GM23338 (cell line): ENCODE measurements around the gene ZBTB7C. TPM values are rescaled to one million over a fixed set of nuclear protein-coding genes. Genes with fewer than 3 reads are reported as not detected.

ENCODE experiments used
- ATAC-seq: fragments of 200-7000 bp; cut with Tn5 transposase; 3 replicates; pipeline ENCODE4 v1.9.1; 2020
- DNase-seq: peaks from one replicate; pipeline ENCODE4 v3.0.0-alpha.2; 2015; ENCODE audit warnings: low spot score
- H2AFZ ChIP-seq: fragments of 200-600 bp; sonication (generic); 2 replicates; pipeline ENCODE4 v1.8.0; 2016; ENCODE audit warnings: antibody characterized with exemption, mild to moderate bottlenecking, moderate library complexity
- H3F3A ChIP-seq: fragments of 200-600 bp; sonication (generic); replicated peaks from 2 replicates; pipeline ENCODE4 v1.8.0; 2017; ENCODE audit warnings: antibody characterized with exemption, mixed run types, low read depth
- H3K27ac ChIP-seq: fragments of 200-600 bp; sonication (generic); 2 replicates; pipeline ENCODE4 v1.6.1; 2016; ENCODE audit warnings: low read depth
- H3K27me3 ChIP-seq: fragments of 200-600 bp; sonication (generic); 2 replicates; pipeline ENCODE4 v1.8.0; 2016; ENCODE audit warnings: mild to moderate bottlenecking, mixed run types, moderate library complexity; ENCODE audit not compliant: insufficient read depth
- H3K36me3 ChIP-seq: fragments of 200-600 bp; sonication (generic); 2 replicates; pipeline ENCODE4 v1.8.0; 2016; ENCODE audit warnings: mild to moderate bottlenecking; ENCODE audit not compliant: insufficient read depth
- H3K4me1 ChIP-seq: fragments of 200-600 bp; sonication (generic); 2 replicates; pipeline ENCODE4 v1.8.0; 2016; ENCODE audit warnings: mild to moderate bottlenecking, moderate library complexity; ENCODE audit not compliant: insufficient read depth
- H3K4me2 ChIP-seq: fragments of 200-600 bp; sonication (generic); 2 replicates; pipeline ENCODE4 v1.7.1; 2017; ENCODE audit warnings: mixed run types
- H3K4me3 ChIP-seq: fragments of 200-600 bp; sonication (generic); 2 replicates; pipeline ENCODE4 v1.6.1; 2016; ENCODE audit warnings: mixed run types
- H3K79me2 ChIP-seq: fragments of 200-600 bp; sonication (generic); replicated peaks from 2 replicates; pipeline ENCODE4 v1.8.0; 2017; ENCODE audit warnings: mild to moderate bottlenecking; ENCODE audit not compliant: insufficient read depth
- H3K9me2 ChIP-seq: fragments of 200-600 bp; sonication (generic); 2 replicates; pipeline ENCODE4 v1.8.0; 2017; ENCODE audit not compliant: insufficient read depth
- H4K20me1 ChIP-seq: fragments of 200-600 bp; sonication (generic); replicated peaks from 2 replicates; pipeline ENCODE4 v1.8.0; 2017; ENCODE audit warnings: mild to moderate bottlenecking; ENCODE audit not compliant: insufficient read depth
- H3K27ac Mint-ChIP-seq: 2 replicates; pipeline ENCODE4 v1.8.0; 2020; ENCODE audit warnings: inconsistent platforms, mild to moderate bottlenecking, moderate library complexity, mixed read lengths
- H3K27me3 Mint-ChIP-seq: 3 replicates; pipeline ENCODE4 v1.8.0; 2022; ENCODE audit warnings: low read depth, mild to moderate bottlenecking, moderate library complexity, mixed read lengths, inconsistent platforms; ENCODE audit not compliant: insufficient read depth, poor library complexity
- H3K36me3 Mint-ChIP-seq: 3 replicates; pipeline ENCODE4 v1.8.0; 2021; ENCODE audit warnings: low read depth, mild to moderate bottlenecking, inconsistent platforms, moderate library complexity, mixed read lengths
- H3K4me1 Mint-ChIP-seq: 3 replicates; pipeline ENCODE4 v1.8.0; 2020; ENCODE audit warnings: mild to moderate bottlenecking, inconsistent platforms, mixed read lengths
- H3K4me3 Mint-ChIP-seq: 3 replicates; pipeline ENCODE4 v1.8.0; 2021; ENCODE audit warnings: moderate library complexity, mild to moderate bottlenecking, inconsistent platforms, mixed read lengths
- H3K9me3 Mint-ChIP-seq: 3 replicates; pipeline ENCODE4 v1.8.0; 2020; ENCODE audit warnings: moderate library complexity, mild to moderate bottlenecking, inconsistent platforms, mixed read lengths
- CREB1 ChIP-seq: fragments of 250-450 bp; sonication (Bioruptor Pico); IDR thresholded peaks from 2 replicates; pipeline ENCODE4 v1.5.0; 2020; ENCODE audit warnings: low read depth, mild to moderate bottlenecking, moderate library complexity
- CTCF ChIP-seq, 2 experiments: fragments of 200-600 bp in 1 of 2; sonication (generic) in 1 of 2; conservative IDR thresholded peaks; 2 replicates each; pipeline versions ENCODE4 v1.5.1 to v1.6.1; 2016 to 2017; ENCODE audit warnings: antibody characterized with exemption in 2 of 2, low read depth in 2 of 2, mild to moderate bottlenecking in 2 of 2, moderate library complexity in 1 of 2
- ETS1 ChIP-seq: IDR thresholded peaks from 2 replicates; pipeline ENCODE4 v1.6.1; 2016; ENCODE audit warnings: antibody characterized with exemption
- EZH2 ChIP-seq: fragments of 200-600 bp; sonication (generic); IDR thresholded peaks from one replicate; pipeline ENCODE4 v1.8.0; 2017; ENCODE audit warnings: antibody characterized with exemption, mild to moderate bottlenecking, low read depth; ENCODE audit not compliant: unreplicated experiment
- EZH2phosphoT487 ChIP-seq: fragments of 200-600 bp; sonication (generic); IDR thresholded peaks from one replicate; pipeline ENCODE4 v1.8.1; 2018; ENCODE audit warnings: antibody characterized with exemption; ENCODE audit not compliant: unreplicated experiment
- JUNB ChIP-seq: IDR thresholded peaks from one replicate; pipeline ENCODE4 v1.6.1; 2016; ENCODE audit warnings: antibody characterized with exemption; ENCODE audit not compliant: unreplicated experiment
- NANOG ChIP-seq: IDR thresholded peaks from 2 replicates; pipeline ENCODE4 v1.6.1; 2016; ENCODE audit warnings: antibody characterized with exemption, borderline replicate concordance
- POLR2AphosphoS5 ChIP-seq: IDR thresholded peaks from 2 replicates; pipeline ENCODE4 v1.6.1; 2016; ENCODE audit warnings: antibody characterized with exemption, low read depth
- REST ChIP-seq: IDR thresholded peaks from one replicate; pipeline ENCODE4 v1.6.1; 2018; ENCODE audit warnings: antibody characterized with exemption; ENCODE audit not compliant: unreplicated experiment
- STAT1 ChIP-seq: IDR thresholded peaks from one replicate; pipeline ENCODE4 v1.6.1; 2016; ENCODE audit warnings: antibody characterized with exemption; ENCODE audit not compliant: unreplicated experiment
- ZNF114 ChIP-seq: fragments of 250-450 bp; sonication (Bioruptor Pico); IDR thresholded peaks from 2 replicates; pipeline ENCODE4 v1.5.0; 2020; ENCODE audit warnings: mild to moderate bottlenecking, moderate library complexity
- ZNF331 ChIP-seq: fragments of 250-450 bp; sonication (Bioruptor Pico); IDR thresholded peaks from 2 replicates; pipeline ENCODE4 v1.5.0; 2020; ENCODE audit warnings: low read depth, mild to moderate bottlenecking, moderate library complexity
- ZNF462 ChIP-seq: fragments of 250-450 bp; sonication (Bioruptor Pico); IDR thresholded peaks from 2 replicates; pipeline ENCODE4 v1.5.0; 2020; ENCODE audit warnings: mild to moderate bottlenecking, moderate library complexity
- polyA plus RNA-seq: library from polyadenylated mRNA; unstranded; fragments of >200 nt; fragmentation: Nextera tagmentation; extraction: Ambion mirVana; gene quantifications from 2 replicates; pipeline ENCODE4 v1.2.1, GENCODE V29; 2016
- total RNA-seq: library from RNA; depleted of rRNA; stranded (reverse); fragments of >200 nt; shearing (Covaris generic); gene quantifications from 2 replicates; pipeline ENCODE4 v1.2.3, GENCODE V29; 2014

The ZBTB7C gene
- total and polyA plus RNA-seq, 2 experiments from 2014 or later = 0.03 to 0.14 TPM

- no peak overlapping the region for H3K4me3 ChIP-seq
- H3K9me3 Mint-ChIP-seq = no peaks in the 10 kb centered on the region
- TF ChIP-seq ZNF114 (no peak), ZNF462 (CRISPR knock-in tag) (no peak), EZH2 (no peak), CREB1 (CRISPR knock-in tag) (no peak), JUNB (no peak), REST (no peak), ZNF331 (CRISPR knock-in tag) (no peak), CTCF (conservative IDR thresholded peaks at IDR 0.05; ENCODE audit: low read depth in 2 of 2) (no peak), POLR2AphosphoS5 (no peak), STAT1 (no peak), NANOG (no peak), EZH2phosphoT487 (no peak), ETS1 (no peak)
- no peak overlapping the region for H2AFZ ChIP-seq
- H3K4me1 Mint-ChIP-seq = peaks cover 4% of the 10 kb centered on the region
- H3F3A ChIP-seq = no peaks in the 10 kb centered on the region
- H3K27me3 Mint-ChIP-seq = peaks cover 5% of the 10 kb centered on the region
- DNase-seq (no peak), ATAC-seq (no peak)
- H3K4me2 ChIP-seq = no peak overlapping the region
- H3K4me1 ChIP-seq = no peaks in the 10 kb centered on the region
- no peak overlapping the region for H3K4me3 Mint-ChIP-seq
- H3K36me3 Mint-ChIP-seq = no peaks in the 10 kb centered on the region
- H4K20me1 ChIP-seq = no peaks in the 10 kb centered on the region
- H3K9me2 ChIP-seq = no peaks in the 10 kb centered on the region
- H3K36me3 ChIP-seq = no peaks in the 10 kb centered on the region
- H3K27me3 ChIP-seq = no peaks in the 10 kb centered on the region
- no peak overlapping the region for H3K27ac Mint-ChIP-seq
- H3K79me2 ChIP-seq = no peaks in the 10 kb centered on the region
- H3K27ac ChIP-seq = no peak overlapping the region
These were observed 41.5 kb upstream of the ZBTB7C start for GRCh38 chr18:48450685-48451084.
